ENCODE results near the gene ZNF230.

DNA sequence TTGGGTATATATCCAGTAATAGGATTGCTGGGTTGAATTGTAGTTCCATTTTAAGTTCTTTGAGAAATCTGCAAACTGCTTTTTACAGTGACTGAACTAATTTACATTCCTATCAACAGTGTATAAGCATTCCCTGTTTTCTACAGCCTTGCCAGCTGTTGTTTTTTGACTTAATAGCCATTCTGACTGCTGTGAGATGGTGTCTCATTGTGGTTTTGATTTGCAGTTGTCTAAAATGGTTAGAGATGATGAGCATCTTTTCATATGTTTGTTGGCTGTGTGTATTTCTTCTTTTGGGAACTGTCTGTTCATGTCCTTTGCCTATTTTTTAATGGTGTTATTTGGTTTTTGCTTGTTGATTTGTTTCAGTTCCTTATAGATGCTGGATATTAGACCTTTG, 18.5 kb downstream of the ZNF230 start:
- TF ChIP-seq CTCF (IDR thresholded peaks at IDR 0.05) (no peak), EP300 (IDR thresholded peaks at IDR 0.05) (no peak), POLR2AphosphoS5 (IDR thresholded peaks at IDR 0.05) (no peak), POLR2A (IDR thresholded peaks at IDR 0.05) (no peak)
